GM18517 (cell line): ENCODE measurements around the gene MXD4.
A peak's percentile ranks its signal among the peaks of the same experiment; 100 is the strongest.

Source experiments
- ATAC-seq: cut with Tn5 transposase; IDR thresholded peaks from one replicate; pipeline ENCODE4 v1.9.1; 2021; ENCODE audit warnings: mild to moderate bottlenecking, moderate library complexity; ENCODE audit not compliant: unreplicated experiment

The MXD4 gene

DNA sequence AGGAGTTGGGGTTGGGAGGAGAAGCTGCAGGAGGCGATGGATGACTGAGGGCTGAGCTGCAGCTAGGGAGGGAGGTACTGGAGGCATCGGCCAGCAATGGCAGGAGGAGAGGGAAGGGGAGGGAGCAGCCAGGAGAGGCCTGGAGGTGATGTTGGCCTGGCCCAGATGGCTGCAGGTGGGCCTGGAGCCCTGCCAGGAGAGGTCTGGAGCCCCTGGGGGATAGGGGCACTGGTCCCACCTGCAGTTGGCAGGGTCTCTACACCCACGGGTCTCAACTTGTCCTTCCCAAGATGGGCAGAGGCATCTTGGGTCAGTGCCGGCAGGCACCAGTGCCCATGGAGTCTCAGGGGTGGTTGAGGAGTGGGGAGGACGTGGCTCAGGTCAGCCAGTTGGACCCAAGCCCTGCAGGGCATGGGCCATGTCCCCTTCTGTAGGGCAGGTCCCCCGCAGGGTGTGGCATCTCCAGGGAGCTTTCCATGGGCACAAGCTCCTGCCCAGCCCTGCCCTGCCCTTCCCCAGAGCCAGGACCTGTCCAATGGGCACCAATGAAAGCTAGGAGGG lies 2.7 kb upstream of the MXD4 start:
- no peak for ATAC-seq

DNA sequence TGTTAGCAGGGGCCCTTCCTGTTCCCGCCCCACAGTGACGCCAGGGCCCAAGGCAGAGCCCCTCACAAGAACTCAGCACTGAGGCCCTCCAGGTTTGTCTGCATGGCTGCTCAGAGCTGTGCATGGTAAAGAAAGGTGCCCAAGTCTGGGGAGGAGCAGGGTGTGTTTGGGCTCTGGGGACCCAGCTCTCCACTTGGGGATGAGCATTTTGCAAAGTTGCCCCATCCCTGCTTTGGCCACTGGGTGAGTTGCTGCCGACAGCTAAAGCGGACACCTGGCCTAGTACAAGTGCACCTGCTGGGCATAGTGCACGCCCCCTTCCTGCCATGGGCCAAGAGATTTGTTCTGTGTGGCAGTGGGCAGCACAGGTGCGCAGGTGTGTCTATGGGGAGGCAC lies 2.0 kb upstream of the MXD4 start:
- no peak for ATAC-seq

DNA sequence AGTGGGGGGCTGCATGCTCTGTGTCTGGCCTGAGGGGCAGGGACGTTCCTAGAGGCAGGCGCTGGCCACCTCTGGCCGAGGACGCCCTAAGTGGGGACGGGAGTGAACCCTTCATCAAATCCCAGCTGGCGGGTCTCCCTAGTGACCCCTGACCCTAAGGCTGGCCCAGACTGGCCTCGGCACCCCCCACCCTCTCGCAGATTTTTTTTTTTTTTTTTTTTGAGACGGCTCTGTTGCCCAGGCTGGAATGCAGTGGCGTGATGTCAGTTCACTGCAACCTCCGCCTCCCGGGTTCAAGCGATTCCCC lies 988 bp upstream of the MXD4 start:
- ATAC-seq = no peak

DNA sequence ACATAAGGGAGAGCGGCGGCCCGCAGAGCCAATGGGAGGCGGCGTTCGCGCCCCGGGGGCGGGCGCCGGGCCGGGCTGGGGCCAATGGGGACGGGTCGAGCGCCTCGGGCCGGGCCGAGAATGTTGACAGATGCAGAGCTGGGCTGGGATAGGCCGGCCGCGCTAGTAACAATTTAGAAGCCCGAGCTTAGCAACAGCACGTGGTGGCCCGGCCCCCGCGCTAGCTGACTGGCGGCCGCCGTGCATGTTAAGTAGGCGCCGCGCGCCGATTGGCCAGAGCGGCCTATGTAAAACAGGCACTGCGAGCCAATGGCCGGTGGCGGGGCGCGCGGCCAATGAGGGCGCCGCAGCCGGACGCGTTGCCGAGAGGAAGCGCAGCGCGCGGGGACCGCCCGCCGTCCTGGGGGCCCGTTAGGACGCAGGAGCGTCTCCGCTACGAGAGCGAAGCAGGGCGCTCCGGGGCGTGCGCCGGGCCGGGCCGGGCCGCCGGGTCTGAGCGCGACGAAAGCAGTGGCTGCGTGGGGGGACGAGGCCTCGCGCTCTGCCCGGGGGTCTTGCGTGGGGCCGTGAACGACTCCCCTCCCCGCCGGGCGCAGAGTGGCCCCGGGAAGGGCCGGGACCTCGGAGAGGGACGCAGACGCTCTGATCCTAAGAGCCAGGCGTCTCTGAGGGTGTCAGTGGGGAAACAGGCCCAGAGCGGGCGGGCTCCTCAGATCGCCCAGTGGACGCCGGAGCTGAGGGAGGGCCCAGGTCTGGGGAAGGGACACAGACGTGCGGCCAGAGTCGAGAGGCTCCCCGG lies 435 bp upstream of the MXD4 start:
- ATAC-seq = peak; percentile 95

DNA sequence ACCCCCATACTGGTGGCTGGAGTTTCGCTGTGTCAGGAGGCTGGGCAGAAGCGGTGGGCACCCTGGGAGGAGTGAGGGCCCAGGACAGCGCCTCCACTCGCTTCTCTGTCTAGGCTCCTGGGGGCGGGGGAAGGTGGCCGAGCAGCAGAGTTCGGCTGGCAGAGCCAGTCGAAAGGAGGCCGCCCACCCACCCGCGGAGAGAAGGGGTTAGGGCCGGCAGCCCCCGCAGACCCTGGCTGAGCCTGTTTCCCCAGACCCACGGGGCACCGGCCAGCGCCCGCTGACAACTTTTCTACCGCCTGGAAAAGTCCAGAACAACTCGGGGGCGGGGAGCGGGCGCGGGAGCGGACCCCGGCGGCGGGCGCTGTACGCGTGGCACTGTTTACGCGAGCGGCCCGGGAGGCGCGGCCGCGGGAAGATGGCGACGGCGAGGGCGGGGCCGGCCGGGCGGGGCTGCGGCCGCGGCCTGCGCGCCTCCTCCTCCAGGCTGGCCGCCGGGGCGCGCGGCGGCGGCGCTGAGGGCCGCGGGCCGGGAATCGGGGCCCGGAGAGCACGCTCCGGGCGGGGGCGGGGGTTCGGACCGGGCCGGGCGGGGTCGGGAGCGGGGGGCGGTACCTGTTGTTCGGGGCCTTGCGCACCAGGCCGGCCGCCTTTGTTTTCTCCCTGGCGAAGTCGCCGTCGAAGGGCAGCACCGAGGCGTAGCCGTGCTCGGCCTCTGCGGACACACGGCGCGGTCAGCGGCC lies 628 bp downstream of the MXD4 start:
- no peak for ATAC-seq

DNA sequence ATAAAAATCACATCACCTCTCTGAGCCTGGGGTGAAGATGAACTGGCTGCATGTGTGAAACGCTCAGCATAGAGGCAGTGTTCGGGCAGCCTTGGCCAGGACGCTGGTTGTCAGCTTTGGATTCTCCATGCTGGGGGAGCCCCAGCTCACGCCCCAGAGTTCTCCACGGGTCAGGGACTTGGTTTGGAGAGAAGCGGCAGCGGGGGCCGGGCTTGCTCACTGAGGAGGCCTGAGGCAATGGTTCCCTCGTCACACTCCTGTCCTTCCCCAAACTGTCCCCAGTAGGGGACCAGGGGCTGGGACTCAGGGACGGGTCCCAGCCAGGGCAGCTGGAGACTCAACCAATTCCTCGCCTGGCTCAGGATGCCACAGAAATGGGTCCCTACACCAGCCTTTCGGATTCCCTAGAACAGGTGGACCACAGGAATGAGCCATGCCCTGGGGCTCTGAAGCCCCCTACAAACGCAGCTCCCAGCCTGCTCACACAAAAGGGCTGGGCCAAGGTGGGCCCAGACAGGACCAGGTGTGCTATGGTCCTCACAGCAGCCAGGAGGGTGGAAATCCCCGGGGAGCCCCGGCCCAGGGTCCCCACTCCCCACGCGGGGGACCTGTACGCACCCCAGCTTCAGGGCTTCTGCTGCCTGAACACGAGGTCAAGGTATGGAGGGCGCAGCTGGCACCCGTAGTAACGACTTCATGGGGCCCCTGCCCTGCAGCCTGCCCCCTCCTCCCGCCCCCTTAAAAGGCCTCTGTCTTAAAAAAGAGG lies 1.4 kb downstream of the MXD4 start:
- ATAC-seq = no peak

DNA sequence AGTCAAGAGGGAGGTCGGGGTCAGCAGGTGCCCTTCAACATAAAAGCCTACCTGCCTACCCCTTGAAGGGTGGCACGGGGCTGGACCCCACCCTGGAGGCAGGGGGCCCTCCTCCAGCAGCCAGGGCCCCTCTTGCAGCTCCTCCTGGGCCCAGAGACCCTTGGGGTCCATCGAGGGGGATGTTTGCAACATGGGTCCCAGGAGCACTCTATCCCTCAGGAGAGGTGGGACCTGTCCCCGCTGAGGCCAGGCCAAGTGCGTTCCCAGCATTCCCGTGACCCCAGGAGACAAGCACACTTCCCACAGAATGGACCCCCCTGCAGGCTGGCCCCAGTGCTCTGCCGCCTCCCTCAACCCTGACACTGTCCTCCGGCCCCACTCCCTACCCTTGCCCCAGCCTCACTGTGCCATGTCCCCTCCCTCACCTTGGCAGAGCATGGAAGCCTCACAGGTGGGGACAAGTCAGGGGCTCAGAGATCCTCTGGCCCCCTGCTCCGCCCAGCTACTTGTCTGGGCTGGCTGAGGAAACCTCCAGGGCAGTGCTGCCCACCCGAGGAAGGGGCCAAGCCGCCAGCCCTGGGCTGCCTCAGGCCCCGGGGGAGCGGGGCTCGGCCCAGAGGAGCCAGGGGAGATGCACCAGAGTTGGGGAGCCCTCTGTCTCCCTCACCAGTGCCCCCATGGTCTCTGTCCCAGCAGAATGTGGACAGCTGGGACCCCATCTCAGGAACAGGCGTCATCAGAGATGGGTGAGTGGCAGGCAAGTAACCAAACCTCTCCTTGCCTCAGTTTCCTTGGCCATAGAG lies 2.2 kb downstream of the MXD4 start:
- no peak for ATAC-seq

DNA sequence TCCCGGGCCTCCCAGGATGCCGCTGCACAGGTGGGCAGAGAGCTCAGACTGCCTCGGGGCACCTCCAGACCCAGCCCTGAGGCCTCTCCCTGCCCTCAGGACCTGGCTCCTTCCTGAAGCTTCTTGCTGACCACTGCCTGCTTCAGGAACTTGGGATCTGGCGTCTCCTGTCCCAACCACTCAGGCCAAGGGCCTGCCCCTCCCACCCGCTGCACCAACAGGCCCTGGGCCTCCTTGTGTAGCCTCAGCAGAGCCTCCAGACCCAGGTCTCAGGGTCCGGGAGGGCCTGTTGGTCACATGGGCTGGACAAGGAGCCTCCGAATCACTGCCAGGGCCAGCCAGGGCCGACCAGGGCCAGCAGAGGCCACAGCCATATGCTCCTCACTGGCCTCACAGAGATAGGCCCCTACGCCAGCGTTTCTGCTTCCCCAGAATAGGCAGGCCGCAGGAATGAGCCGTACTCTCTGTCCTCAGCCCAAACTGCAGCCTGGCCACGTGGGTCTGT lies 2.8 kb downstream of the MXD4 start:
- no peak for ATAC-seq

DNA sequence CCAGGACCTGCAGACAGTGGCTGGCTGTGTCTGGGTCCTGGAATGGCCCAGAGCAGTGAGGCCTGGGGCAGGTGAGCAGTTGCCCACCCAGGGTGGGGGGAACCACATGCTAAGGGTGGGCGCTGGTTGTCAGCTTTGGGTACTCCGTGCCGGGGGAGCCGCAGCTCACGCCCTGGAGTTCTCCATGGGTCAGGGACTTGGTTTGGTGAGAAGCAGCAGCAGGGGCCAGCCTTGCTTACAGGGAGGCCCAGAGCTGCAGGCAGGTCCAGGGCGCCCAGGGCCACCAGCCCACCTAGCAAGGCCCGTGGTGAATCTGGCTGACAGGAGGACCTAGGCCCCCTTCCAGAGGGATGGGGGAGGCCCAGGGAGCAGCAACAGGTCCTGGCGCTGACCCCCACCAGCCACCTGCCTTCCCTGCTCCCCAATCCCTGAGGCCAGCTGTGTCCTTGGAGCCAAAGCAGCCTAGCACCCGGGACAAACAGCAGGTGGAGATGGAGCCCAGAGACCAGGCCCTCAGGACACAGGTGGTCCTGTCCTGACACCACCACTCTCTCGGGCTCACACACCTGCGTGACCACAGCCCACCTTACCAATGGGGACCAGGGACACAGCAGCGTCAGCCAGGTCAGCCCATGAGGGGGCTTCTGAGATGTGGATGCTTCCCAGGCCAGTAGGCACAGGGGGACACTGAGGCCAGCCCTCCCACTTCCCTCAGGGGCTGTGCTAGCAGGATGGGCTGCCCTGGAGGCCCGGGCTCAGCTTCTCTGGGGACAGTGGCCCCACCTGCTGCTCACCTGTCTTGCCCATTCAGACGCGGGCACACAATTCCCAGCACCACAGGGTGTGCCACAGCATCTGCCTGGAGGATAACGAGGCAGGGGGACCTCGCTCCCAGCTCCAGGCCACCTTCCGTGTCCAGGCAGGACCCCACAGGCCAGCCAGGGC lies 3.5 kb downstream of the MXD4 start:
- ATAC-seq = no peak

DNA sequence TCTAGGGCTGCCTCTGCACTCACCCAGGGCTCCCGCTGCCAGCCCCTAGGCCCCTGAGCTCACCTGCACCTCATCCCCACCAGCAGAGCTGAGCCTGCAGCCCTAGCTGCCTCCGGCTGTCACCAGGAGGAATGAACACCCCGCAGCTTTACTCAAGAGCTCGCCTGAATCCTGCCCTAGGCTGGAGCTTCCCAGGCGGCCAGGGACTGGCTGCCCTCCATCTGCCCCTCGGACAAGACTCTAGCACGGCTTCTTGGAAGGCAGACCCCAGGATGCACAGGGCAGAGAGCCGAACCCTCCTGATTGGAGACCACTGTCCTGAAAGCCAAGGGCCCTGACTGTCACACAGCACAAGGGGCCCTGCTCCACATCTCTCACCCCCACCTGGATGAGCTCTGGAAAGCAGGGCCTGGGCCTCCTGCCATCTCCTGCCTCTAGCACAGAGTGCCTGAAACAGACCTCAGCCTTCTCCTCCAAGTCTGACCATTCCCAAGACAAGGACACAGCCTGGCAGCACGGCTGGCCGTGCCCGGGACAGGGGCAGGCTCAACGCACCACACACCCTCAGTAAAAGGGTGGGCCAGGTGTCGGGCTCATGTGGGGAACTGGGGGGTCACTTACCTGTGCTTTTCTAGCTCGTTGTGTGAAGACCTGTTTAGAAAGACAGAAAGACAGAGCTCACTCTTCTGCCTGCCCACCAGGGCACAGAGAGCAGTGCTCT lies 4.4 kb downstream of the MXD4 start:
- no peak for ATAC-seq

DNA sequence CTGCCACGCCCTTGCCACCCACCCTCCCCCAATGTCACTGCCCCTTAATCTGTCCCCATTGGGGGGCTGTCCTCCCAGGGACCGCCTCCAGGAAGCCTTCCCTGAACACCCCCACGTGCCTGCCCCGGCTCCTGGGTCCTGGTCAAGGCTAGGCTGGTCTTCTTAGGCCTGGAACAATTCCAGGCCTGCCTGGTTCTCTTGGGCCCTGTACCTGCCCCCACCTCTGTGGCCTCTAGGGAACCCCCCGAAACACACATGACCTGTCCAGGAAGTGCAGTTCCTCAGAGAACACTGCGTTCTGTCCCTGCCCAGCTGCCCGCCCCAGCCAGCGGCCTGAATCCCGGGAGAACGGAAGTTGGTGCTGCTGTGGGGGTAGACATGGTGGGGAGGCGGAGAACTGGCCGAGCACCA lies 5.1 kb downstream of the MXD4 start:
- ATAC-seq = no peak

DNA sequence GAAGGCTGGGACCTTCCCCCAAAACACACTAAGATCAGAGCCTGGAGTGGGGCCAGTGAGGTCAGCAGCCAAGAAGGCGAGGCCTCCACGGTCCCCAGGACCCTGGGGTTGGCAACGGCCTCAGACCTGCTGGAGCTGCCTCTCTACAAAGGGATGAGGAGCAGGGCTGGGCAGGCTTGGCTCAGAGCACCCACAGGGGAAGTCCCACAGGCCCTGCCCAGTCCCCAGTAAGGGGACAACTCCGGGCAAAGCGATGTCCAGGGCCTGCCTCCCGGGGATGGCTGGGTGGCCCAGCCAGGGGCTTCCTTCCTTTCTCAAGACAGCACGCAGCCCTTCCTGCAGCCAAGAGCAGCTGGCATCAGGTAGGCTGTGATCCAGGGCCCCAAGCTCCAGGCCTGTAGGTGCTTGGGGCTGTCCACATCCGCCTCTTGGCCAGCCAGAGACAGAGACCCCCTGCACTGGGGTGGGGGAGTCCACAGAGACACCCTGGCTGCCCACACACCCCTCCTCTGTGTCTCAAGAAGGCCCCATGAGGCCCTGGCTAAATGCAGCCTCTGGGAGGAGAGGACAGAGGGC lies 5.7 kb downstream of the MXD4 start:
- ATAC-seq = no peak

DNA sequence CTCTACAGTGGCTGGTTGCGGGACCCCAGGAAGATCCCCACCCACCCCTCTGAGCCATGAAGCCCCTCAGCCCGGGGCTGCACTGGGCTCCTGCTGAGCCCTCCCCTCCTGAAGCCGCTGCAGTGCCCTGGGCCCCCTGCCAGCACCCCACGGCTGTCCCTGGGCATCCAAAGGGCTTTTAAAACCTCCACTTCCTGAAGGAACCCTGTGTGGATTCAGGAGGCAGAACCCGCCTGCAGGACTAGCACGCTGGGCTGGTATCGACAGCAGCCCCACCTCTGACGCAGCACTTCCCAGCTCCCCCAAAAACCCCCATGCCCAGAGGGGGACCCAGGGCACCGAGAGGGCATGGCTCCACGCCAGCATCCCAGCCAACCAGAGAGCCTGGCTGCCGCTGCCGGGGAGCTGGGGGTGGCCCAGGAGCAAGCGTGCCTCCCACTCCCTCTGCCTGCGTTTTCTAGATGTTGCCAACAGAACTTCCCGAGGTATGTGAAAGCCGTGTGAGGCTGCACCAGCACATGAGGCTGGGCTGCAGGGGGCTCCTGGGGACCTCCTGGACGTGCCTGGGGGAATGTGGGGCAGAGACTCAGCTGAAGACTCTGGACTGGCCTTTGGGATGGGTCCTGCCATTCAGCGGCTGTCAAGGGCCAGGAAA lies 6.3 kb downstream of the MXD4 start:
- ATAC-seq = no peak

DNA sequence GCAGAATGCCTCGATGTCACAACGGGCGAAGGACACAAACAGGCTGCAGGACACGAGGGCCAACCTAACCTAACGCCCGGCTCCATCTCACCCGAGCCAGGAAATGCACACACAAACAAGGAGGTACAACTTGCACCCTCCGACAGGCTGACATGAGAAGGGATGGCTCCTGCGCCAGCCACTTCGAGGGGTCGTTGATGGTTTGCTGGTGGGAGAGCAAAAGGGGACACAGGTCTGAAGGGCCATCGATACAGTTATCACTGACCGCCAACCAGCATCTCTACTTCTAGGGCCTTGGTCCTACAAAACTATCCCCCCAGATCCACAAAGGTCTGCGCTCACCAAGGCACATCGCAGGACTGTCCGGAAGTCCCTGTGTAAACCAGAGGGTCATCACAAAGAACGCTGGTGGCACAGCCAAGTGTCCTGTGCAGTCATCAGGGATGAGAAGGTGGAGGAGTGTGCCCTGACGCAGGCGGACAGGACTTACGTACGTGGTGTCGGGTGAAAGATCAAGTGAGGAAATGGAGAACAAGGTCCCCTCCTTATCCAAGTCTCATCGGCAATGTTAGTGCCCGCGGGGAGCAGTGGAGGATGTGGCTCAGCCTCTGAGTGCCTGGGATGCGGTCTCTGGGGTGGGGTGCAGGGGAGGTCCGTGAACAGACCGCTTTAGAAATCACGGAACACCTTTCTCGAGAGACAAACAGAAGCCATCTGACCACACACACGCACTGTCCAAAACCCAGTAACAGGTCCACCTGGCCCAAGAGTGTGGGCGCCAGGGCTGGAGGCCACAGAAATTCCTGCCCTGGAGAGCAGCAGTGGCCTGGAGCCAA lies 7.0 kb downstream of the MXD4 start:
- ATAC-seq = no peak

DNA sequence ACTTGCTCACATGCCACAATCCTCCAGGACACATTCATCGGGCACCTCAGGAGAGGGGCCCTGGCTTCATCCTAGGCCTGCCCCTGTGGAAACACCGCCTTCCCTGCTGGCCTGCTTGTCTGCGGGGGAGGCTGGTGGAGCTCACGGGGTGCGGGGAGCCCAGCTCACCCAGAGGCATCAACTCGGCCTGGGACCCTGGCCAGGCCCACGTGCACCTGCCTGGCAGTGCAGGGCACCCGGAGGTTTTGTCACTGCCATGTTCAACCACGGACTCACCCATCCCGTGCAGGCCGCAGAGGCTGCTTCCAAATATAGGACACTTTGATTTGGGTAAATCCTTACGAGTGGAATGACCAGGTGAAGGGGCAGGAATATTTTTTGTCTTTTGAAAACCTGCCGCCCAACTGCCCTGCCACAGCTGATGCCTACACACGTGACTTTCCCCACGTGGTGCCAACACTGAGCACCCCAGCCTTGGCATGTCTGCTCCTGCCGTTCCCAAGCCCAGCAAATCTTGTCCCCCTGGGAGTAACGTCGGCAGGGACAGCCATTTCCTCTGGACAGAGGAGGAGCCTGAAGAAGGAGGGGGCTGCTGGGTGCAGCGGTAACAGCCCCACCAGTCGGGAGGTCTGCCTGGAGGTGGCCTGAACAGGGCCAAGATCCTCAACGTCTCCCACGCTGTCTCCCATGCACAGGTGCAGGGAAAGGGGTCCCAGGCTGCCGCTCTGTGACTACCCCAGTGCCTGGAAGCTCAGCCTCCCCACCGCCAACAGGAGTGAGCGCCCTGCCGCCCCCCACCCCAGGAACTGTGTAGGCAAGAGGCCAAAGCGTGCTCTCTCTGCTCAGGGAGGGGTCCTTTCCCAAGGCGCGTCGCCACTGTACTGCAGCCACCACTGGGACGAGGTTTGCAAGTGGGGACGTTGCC lies 8.5 kb downstream of the MXD4 start:
- no peak for ATAC-seq

DNA sequence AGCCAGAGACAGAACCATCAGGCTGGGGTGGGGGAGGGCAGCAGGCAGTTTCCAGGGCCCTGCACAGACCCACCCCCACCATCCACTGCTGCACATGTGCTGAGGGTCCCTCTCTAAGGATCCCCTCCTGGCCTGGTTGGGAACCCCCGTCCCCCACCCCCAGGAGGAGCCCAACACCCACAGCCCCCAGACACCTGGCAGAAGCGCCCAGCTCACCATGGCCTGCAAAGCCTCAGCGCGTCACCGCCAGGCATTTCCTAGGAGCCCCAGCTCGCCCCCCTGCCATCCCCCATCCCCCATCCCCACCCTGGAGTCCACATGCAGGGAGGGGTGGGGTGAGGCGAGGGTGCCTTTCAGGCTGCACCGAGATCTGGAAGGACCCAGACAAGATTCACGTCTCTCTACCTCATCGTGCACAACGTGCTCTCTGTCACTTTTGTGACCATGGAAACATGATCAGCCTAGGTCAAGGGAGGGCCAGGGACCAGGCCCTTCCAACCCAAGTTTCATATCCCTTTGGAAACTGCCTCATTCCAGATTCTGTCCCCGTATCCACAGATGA lies 9.3 kb downstream of the MXD4 start:
- no peak for ATAC-seq
